ENCODE results near the gene ARID2. TPM values are rescaled to one million over a fixed set of nuclear protein-coding genes. Genes with fewer than 3 reads are reported as not detected.

ARID2 gene
- total and polyA plus RNA-seq, 4 donors, result 1.8 to 17.8 (median 13.2) TPM

DNA sequence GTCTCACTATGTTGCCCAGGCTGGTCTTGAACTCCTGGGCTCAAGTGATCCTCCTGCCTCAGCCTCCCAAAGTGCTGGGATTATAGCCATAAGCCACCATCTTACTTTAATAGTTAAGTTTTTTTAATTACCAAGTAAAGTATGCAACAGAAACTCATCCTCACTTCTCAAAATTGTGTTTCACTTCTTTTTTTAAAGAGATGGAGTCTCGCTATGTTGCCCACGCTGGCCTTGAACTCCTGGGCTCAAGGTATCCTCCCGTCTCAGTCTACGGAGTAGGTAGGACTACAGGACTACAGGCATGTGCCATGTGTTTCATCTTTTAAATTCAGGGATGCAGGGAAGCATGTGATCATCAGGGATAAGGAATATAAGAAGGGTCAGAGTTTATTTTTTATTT, 17.2 kb upstream of the ARID2 start:
- TF ChIP-seq, protein P1, sequence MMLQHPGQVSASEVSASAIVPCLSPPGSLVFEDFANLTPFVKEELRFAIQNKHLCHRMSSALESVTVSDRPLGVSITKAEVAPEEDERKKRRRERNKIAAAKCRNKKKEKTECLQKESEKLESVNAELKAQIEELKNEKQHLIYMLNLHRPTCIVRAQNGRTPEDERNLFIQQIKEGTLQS (IDR thresholded peaks at IDR 0.05), result no peak
- TF ChIP-seq MAX (IDR thresholded peaks at IDR 0.05), result no peak
- TF ChIP-seq, protein P2, sequence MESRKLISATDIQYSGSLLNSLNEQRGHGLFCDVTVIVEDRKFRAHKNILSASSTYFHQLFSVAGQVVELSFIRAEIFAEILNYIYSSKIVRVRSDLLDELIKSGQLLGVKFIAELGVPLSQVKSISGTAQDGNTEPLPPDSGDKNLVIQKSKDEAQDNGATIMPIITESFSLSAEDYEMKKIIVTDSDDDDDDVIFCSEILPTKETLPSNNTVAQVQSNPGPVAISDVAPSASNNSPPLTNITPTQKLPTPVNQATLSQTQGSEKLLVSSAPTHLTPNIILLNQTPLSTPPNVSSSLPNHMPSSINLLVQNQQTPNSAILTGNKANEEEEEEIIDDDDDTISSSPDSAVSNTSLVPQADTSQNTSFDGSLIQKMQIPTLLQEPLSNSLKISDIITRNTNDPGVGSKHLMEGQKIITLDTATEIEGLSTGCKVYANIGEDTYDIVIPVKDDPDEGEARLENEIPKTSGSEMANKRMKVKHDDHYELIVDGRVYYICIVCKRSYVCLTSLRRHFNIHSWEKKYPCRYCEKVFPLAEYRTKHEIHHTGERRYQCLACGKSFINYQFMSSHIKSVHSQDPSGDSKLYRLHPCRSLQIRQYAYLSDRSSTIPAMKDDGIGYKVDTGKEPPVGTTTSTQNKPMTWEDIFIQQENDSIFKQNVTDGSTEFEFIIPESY (IDR thresholded peaks at IDR 0.05), result no peak
- no peak for TF ChIP-seq HNF4G (IDR thresholded peaks at IDR 0.05)
- TF ChIP-seq JUND (IDR thresholded peaks at IDR 0.05), result no peak
- no peak for TF ChIP-seq YY1 (IDR thresholded peaks at IDR 0.05)
- TF ChIP-seq EGR1 (IDR thresholded peaks at IDR 0.05; ENCODE audit: low read depth in 2 of 2), result no peak
- no peak for TF ChIP-seq GABPA (IDR thresholded peaks at IDR 0.05 in 1 of 2, conservative IDR thresholded peaks at IDR 0.05 in 1 of 2)
- no peak for TF ChIP-seq CTCF (IDR thresholded peaks at IDR 0.05; ENCODE audit: low read depth, low read length, missing input control)
- TF ChIP-seq FOXA2 (IDR thresholded peaks at IDR 0.05), result no peak
- TF ChIP-seq RXRA (IDR thresholded peaks at IDR 0.05), result no peak
- no peak for TF ChIP-seq FOXA1 (IDR thresholded peaks at IDR 0.05)
- no peak for TF ChIP-seq RAD21 (IDR thresholded peaks at IDR 0.05)
- TF ChIP-seq HNF4A (conservative IDR thresholded peaks at IDR 0.05), result no peak
- no peak for TF ChIP-seq TAF1 (conservative IDR thresholded peaks at IDR 0.05)
- TF ChIP-seq, protein P3, sequence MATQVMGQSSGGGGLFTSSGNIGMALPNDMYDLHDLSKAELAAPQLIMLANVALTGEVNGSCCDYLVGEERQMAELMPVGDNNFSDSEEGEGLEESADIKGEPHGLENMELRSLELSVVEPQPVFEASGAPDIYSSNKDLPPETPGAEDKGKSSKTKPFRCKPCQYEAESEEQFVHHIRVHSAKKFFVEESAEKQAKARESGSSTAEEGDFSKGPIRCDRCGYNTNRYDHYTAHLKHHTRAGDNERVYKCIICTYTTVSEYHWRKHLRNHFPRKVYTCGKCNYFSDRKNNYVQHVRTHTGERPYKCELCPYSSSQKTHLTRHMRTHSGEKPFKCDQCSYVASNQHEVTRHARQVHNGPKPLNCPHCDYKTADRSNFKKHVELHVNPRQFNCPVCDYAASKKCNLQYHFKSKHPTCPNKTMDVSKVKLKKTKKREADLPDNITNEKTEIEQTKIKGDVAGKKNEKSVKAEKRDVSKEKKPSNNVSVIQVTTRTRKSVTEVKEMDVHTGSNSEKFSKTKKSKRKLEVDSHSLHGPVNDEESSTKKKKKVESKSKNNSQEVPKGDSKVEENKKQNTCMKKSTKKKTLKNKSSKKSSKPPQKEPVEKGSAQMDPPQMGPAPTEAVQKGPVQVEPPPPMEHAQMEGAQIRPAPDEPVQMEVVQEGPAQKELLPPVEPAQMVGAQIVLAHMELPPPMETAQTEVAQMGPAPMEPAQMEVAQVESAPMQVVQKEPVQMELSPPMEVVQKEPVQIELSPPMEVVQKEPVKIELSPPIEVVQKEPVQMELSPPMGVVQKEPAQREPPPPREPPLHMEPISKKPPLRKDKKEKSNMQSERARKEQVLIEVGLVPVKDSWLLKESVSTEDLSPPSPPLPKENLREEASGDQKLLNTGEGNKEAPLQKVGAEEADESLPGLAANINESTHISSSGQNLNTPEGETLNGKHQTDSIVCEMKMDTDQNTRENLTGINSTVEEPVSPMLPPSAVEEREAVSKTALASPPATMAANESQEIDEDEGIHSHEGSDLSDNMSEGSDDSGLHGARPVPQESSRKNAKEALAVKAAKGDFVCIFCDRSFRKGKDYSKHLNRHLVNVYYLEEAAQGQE (IDR thresholded peaks at IDR 0.05), result no peak
- no peak for TF ChIP-seq NR2F2 (IDR thresholded peaks at IDR 0.05)

More for the DNA sequence above, 17.2 kb upstream of the ARID2 start:
- no peak overlapping the region for H3K4me3 ChIP-seq (ENCODE audit: low read depth in 1 of 3, low read length in 3 of 3)
- no peaks in the 10 kb centered on the region for H3K36me3 ChIP-seq (ENCODE audit: control insufficient read depth in 4 of 4, insufficient read depth in 3 of 4, low read depth in 1 of 4, low read length in 3 of 4)
- H3K27ac ChIP-seq (ENCODE audit: low read depth in 1 of 2, low read length in 2 of 2), result no peak overlapping the region
- DNase-seq (ENCODE audit: low spot score), result no peak
- 94% methylated on average over 4 of the region's 4 CpGs for WGBS
- H3K27me3 ChIP-seq (ENCODE audit: control insufficient read depth in 4 of 4, insufficient read depth in 4 of 4, low read length in 3 of 4), result no peaks in the 10 kb centered on the region
- peaks cover 1 to 16% (median 9%) of the 10 kb centered on the region in 4 donors for H3K4me1 ChIP-seq (ENCODE audit: control insufficient read depth in 4 of 4, insufficient read depth in 4 of 4, low read length in 3 of 4)
- H3K9ac ChIP-seq (ENCODE audit: low read depth in 1 of 2, low read length in 2 of 2), result no peak overlapping the region
- H3K9me3 ChIP-seq (ENCODE audit: control insufficient read depth in 4 of 4, low read length in 3 of 4), result no peaks in the 10 kb centered on the region
